Measurements from ENCODE around the gene MSTN. TPM values are rescaled to one million over a fixed set of nuclear protein-coding genes. Genes with fewer than 3 reads are reported as not detected.

The MSTN gene
- total and polyA plus RNA-seq, 2 donors (not counting 3 experiments of a cell fraction or from before 2014, with no cell fraction given): 0.04 TPM; not detected in 1

DNA sequence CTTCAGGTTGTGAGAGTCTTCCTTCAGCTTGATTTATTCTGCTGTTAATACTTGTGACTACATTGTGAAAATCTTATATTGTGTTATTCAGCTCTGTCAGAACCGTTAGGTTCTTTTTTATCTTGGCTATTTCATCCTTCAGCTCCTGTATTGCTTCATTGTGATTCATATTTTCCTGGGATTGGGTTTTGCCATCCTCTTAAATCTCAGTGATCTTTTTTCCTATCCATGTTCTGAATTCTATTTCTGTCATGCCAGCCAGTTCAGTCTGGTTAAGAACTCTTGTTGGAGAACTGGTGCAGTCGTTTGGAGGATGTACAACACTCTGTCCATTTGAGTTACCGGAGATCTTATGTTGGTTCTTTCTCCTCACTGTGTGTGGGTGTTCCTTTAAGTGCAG is 19.1 kb downstream of the MSTN start:
- Histone ChIP-seq H3K9me1 (replicated peaks; ENCODE audit: control insufficient read depth, extremely low read depth, insufficient read depth, low read length) (no peaks in the 10 kb centered on the region), H3K4me1 (ENCODE audit: control insufficient read depth, extremely low read depth, insufficient read depth, low read length) (no peaks in the 10 kb centered on the region), H3K9ac (replicated peaks; ENCODE audit: extremely low read depth, insufficient read depth, low read length) (no peak overlapping the region), H3K9me3 (replicated peaks; ENCODE audit: control insufficient read depth, insufficient read depth, low read length) (no peaks in the 10 kb centered on the region), H3K36me3 (ENCODE audit: control insufficient read depth in 2 of 2, extremely low read depth in 1 of 2, insufficient read depth in 2 of 2, low read length in 2 of 2) (no peaks in the 10 kb centered on the region), H3K4me2 (ENCODE audit: insufficient read depth, low read length) (no peak overlapping the region), H3K79me2 (ENCODE audit: control insufficient read depth, insufficient read depth, low read length) (no peaks in the 10 kb centered on the region), H3K27me3 (ENCODE audit: control insufficient read depth in 2 of 2, insufficient read depth in 2 of 2, low read length in 2 of 2) (peaks cover 11 to 22% of the 10 kb centered on the region in 2 experiments), H3K27ac (ENCODE audit: insufficient read depth, low read depth, low read length) (no peak overlapping the region), H4K20me1 (replicated peaks; ENCODE audit: control insufficient read depth, extremely low read depth, insufficient read depth, low read length) (no peaks in the 10 kb centered on the region), H3K4me3 (replicated peaks in 1 of 3; ENCODE audit: insufficient read depth in 1 of 3, low read depth in 1 of 3, low read length in 3 of 3) (no peak overlapping the region), H2AFZ (ENCODE audit: low read depth, low read length) (no peak overlapping the region)
- DNase-seq (ENCODE audit: low read depth, low spot score) (no peak), FAIRE-seq (no peak)
- POLR2A ChIA-PET: no interaction called here
- intact Hi-C loops (cut with micrococcal nuclease): no loop called here
- CTCF ChIA-PET: interaction anchor here (1.3 kb wide), 1 partner anchor 18 kb away, joined by 3 read pairs; no protein-coding TSS in a partner anchor
- no TSS peak for BruUV-seq (replicated peaks)
- dilution Hi-C loops (cut with MboI; ENCODE audit: extremely low pct_ligation_motif_present, low sequenced_read_pairs): no loop called here
- no peak for TF ChIP-seq JUN (IDR thresholded peaks at IDR 0.05; ENCODE audit: borderline replicate concordance, insufficient read depth, insufficient read length, low read depth)
- no peak for TF ChIP-seq EZH2 (IDR thresholded peaks at IDR 0.05; ENCODE audit: borderline replicate concordance, low read depth, low read length, severe bottlenecking)
- no peak for TF ChIP-seq GATA2 (IDR thresholded peaks at IDR 0.05; ENCODE audit: insufficient read depth, insufficient read length, low read depth, low read length)
- no peak for TF ChIP-seq MAX (IDR thresholded peaks at IDR 0.05; ENCODE audit: insufficient read depth, insufficient read length)
- TF ChIP-seq MYC (IDR thresholded peaks at IDR 0.05; ENCODE audit: low read depth, low read length): no peak
- no peak for TF ChIP-seq CTCF (IDR thresholded peaks at IDR 0.05; ENCODE audit: extremely low read depth in 1 of 2, insufficient read depth in 1 of 2, low read depth in 1 of 2, low read length in 2 of 2)
- no peak for TF ChIP-seq FOS (IDR thresholded peaks at IDR 0.05; ENCODE audit: borderline replicate concordance, insufficient read depth, low read length)
- no peak for TF ChIP-seq POLR2AphosphoS5 (IDR thresholded peaks at IDR 0.05; ENCODE audit: insufficient read depth, low read depth, low read length)
- no peak for TF ChIP-seq POLR2A (IDR thresholded peaks at IDR 0.05; ENCODE audit: low read depth, low read length)

All from endothelial cell of umbilical vein (primary cell).